Neural progenitor cell (in vitro differentiated cells): ENCODE data around the gene GABRG3. TPM values are rescaled to one million over a fixed set of nuclear protein-coding genes. Genes with fewer than 3 reads are reported as not detected.

Source experiments
- DNase-seq: peaks from one replicate; pipeline ENCODE4 v3.0.0-alpha.2; 2016; ENCODE audit warnings: low spot score
- H2AFZ ChIP-seq: fragments of 200-600 bp; sonication (generic); replicated peaks from 2 replicates; pipeline ENCODE4 v1.6.1; 2016; ENCODE audit warnings: antibody characterized with exemption
- H3F3A ChIP-seq: fragments of 200-600 bp; sonication (generic); 2 replicates; pipeline ENCODE4 v1.6.1; 2016; ENCODE audit warnings: antibody characterized with exemption, low read depth
- H3K27ac ChIP-seq: fragments of 200-600 bp; sonication (generic); 2 replicates; pipeline ENCODE4 v1.5.1; 2016; ENCODE audit warnings: mild to moderate bottlenecking
- H3K27me3 ChIP-seq: fragments of 200-600 bp; sonication (generic); 2 replicates; pipeline ENCODE4 v1.6.1; 2016; ENCODE audit warnings: mild to moderate bottlenecking, moderate library complexity
- H3K36me3 ChIP-seq: fragments of 200-600 bp; sonication (generic); 2 replicates; pipeline ENCODE4 v1.5.1; 2016
- H3K4me1 ChIP-seq: fragments of 200-600 bp; sonication (generic); 2 replicates; pipeline ENCODE4 v1.6.1; 2016; ENCODE audit warnings: mixed run types
- H3K4me2 ChIP-seq: fragments of 200-600 bp; sonication (generic); 2 replicates; pipeline ENCODE4 v1.6.1; 2016
- H3K4me3 ChIP-seq: fragments of 200-600 bp; sonication (generic); 2 replicates; pipeline ENCODE4 v1.5.1; 2016
- H3K79me2 ChIP-seq: fragments of 200-600 bp; sonication (generic); 2 replicates; pipeline ENCODE4 v1.6.1; 2016; ENCODE audit warnings: low read depth
- H3K9ac ChIP-seq: fragments of 200-600 bp; sonication (generic); 2 replicates; pipeline ENCODE4 v1.6.1; 2016
- H3K9me3 ChIP-seq: fragments of 200-600 bp; sonication (generic); 2 replicates; pipeline ENCODE4 v1.5.1; 2016; ENCODE audit warnings: low read depth
- H4K20me1 ChIP-seq: fragments of 200-600 bp; sonication (generic); 2 replicates; pipeline ENCODE4 v1.6.1; 2016; ENCODE audit warnings: low read depth
- H3K27ac Mint-ChIP-seq: 3 replicates; pipeline ENCODE4 v1.8.0; 2021; ENCODE audit warnings: mixed read lengths
- H3K27me3 Mint-ChIP-seq: 2 replicates; pipeline ENCODE4 v1.8.0; 2022; ENCODE audit warnings: low read depth, mild to moderate bottlenecking, inconsistent platforms, moderate library complexity, mixed read lengths; ENCODE audit not compliant: insufficient read depth
- H3K36me3 Mint-ChIP-seq: 3 replicates; pipeline ENCODE4 v1.8.0; 2021; ENCODE audit warnings: mixed read lengths
- H3K4me1 Mint-ChIP-seq: 3 replicates; pipeline ENCODE4 v1.8.0; 2021; ENCODE audit warnings: mixed read lengths
- H3K4me3 Mint-ChIP-seq: 3 replicates; pipeline ENCODE4 v1.8.0; 2021; ENCODE audit warnings: mild to moderate bottlenecking, moderate library complexity, mixed read lengths
- H3K9me3 Mint-ChIP-seq: 3 replicates; pipeline ENCODE4 v1.8.0; 2020; ENCODE audit warnings: mixed read lengths
- EZH2 ChIP-seq: fragments of 200-600 bp; sonication (generic); IDR thresholded peaks from 2 replicates; pipeline ENCODE4 v1.6.1; 2017; ENCODE audit warnings: antibody characterized with exemption, mild to moderate bottlenecking, moderate library complexity
- EZH2phosphoT487 ChIP-seq: fragments of 200-600 bp; sonication (generic); IDR thresholded peaks from 2 replicates; pipeline ENCODE4 v1.6.1; 2017; ENCODE audit warnings: antibody characterized with exemption
- total RNA-seq: library from RNA; depleted of rRNA; stranded (reverse); fragments of >200 nt; gene quantifications from 2 replicates; pipeline ENCODE4 v1.2.3, GENCODE V29; 2015; ENCODE audit warnings: low replicate concordance
- TF ChIP-seq, protein P1 (sequence below): fragments of 200-600 bp; sonication (generic); IDR thresholded peaks from 2 replicates; pipeline ENCODE4 v1.5.1; 2017; ENCODE audit warnings: antibody characterized with exemption, mild to moderate bottlenecking

The GABRG3 gene
- total RNA-seq, 1 donor from 2014 or later, result 3.4 TPM

DNA sequence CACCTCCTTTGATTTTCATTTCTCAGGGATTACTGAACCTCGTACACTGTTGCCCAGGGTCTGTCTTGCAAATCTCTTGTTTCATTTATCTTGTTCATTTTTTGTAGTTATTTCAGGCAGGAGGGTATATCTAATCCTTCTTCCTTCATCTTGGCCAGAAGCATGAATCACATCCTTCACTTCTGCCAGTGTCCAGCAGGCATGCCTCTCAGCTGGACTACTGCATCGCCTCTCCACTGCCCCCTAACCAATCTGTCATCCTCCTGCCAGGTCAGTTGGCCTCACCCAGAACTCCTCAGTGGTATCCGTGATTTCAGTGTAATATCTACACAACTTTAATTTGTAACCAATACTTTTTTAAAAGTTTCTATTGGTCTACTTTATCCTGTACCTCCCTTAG lies 297.9 kb downstream of the GABRG3 start:
- peaks cover 3% of the 10 kb centered on the region for H3K4me1 ChIP-seq
- peaks cover 4% of the 10 kb centered on the region for H3K4me1 Mint-ChIP-seq

DNA sequence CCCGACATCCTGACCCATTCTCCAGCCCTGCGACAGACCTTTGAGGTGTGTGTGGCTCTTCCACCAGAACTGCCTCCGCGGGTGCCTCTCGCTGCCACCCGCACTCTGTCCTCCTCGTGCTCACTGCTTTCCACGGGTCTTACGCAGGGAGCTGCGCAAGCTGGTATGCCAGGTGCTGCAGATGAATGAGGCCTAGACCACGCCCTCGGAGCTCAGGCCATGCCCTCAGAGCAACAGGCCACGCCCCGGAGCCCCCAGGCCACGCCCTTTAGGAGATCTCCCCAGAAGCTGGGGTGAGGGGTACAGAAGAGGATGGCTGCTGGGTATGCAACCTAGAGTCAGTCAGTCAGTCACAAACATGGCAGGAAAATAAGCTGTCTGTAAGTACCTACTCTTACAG lies 300.3 kb downstream of the GABRG3 start:
- no peak for DNase-seq
- H3K4me2 ChIP-seq, result no peak overlapping the region
- H3K27ac ChIP-seq, result no peak overlapping the region
- H3F3A ChIP-seq, result no peaks in the 10 kb centered on the region
- H3K27me3 Mint-ChIP-seq, result peaks cover 5% of the 10 kb centered on the region
- peaks cover 15% of the 10 kb centered on the region for H3K4me1 Mint-ChIP-seq
- no peaks in the 10 kb centered on the region for H3K79me2 ChIP-seq
- no peaks in the 10 kb centered on the region for H3K9me3 ChIP-seq
- no peak overlapping the region for H3K9ac ChIP-seq
- peaks cover 10% of the 10 kb centered on the region for H3K9me3 Mint-ChIP-seq
- H3K4me3 ChIP-seq, result no peak overlapping the region
- H3K4me1 ChIP-seq, result no peaks in the 10 kb centered on the region
- H3K36me3 Mint-ChIP-seq, result peaks cover 2% of the 10 kb centered on the region
- H3K27ac Mint-ChIP-seq, result no peak overlapping the region
- H3K4me3 Mint-ChIP-seq, result no peak overlapping the region
- H3K27me3 ChIP-seq, result no peaks in the 10 kb centered on the region
- H4K20me1 ChIP-seq, result no peaks in the 10 kb centered on the region
- H2AFZ ChIP-seq, result no peak overlapping the region
- H3K36me3 ChIP-seq, result no peaks in the 10 kb centered on the region
- no peak for TF ChIP-seq EZH2phosphoT487
- TF ChIP-seq, protein P1, sequence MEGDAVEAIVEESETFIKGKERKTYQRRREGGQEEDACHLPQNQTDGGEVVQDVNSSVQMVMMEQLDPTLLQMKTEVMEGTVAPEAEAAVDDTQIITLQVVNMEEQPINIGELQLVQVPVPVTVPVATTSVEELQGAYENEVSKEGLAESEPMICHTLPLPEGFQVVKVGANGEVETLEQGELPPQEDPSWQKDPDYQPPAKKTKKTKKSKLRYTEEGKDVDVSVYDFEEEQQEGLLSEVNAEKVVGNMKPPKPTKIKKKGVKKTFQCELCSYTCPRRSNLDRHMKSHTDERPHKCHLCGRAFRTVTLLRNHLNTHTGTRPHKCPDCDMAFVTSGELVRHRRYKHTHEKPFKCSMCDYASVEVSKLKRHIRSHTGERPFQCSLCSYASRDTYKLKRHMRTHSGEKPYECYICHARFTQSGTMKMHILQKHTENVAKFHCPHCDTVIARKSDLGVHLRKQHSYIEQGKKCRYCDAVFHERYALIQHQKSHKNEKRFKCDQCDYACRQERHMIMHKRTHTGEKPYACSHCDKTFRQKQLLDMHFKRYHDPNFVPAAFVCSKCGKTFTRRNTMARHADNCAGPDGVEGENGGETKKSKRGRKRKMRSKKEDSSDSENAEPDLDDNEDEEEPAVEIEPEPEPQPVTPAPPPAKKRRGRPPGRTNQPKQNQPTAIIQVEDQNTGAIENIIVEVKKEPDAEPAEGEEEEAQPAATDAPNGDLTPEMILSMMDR, result no peak
- no peak for TF ChIP-seq EZH2

More for the DNA sequence above, 297.9 kb downstream of the GABRG3 start:
- Mint-ChIP-seq H3K27me3 (no peaks in the 10 kb centered on the region), H3K4me3 (no peak overlapping the region), H3K27ac (no peak overlapping the region), H3K36me3 (peaks cover 2% of the 10 kb centered on the region), H3K9me3 (peaks cover 8% of the 10 kb centered on the region)
- no peak overlapping the region for H3K9ac ChIP-seq
- no peak for DNase-seq
- no peaks in the 10 kb centered on the region for H3K9me3 ChIP-seq
- H3F3A ChIP-seq, result no peaks in the 10 kb centered on the region
- no peak overlapping the region for H3K27ac ChIP-seq
- H3K4me3 ChIP-seq, result no peak overlapping the region
- H4K20me1 ChIP-seq, result no peaks in the 10 kb centered on the region
- no peaks in the 10 kb centered on the region for H3K36me3 ChIP-seq
- no peaks in the 10 kb centered on the region for H3K79me2 ChIP-seq
- TF ChIP-seq, protein P1, result peak; percentile 12
- TF ChIP-seq EZH2 (no peak), EZH2phosphoT487 (no peak)
- H3K4me2 ChIP-seq, result no peak overlapping the region
- no peaks in the 10 kb centered on the region for H3K27me3 ChIP-seq
- no peak overlapping the region for H2AFZ ChIP-seq

DNA sequence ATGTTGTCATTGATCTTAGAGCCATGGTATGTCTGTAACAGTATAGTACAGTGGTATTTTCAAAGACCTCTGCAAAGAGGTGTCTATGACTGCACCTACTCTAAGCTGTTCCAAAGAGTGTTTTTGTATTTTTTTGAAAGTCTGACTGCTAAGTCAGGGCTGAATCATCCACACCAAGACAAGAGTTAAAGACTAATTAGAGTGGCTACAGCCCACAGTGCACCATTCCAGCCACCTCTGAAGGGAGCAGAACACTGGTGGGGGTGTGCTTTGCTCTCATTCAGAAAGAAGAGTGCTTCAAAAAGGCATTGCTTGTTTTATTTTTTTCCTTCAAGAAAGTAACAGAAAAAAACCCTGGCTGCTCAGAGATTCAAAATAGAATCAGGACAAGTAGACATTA lies 301.4 kb downstream of the GABRG3 start:
- Histone ChIP-seq H3K4me2 (no peak overlapping the region), H3K4me3 (no peak overlapping the region), H3K9ac (no peak overlapping the region), H3K36me3 (no peaks in the 10 kb centered on the region), H3K4me1 (no peaks in the 10 kb centered on the region), H3K27ac (no peak overlapping the region), H3F3A (no peaks in the 10 kb centered on the region), H3K79me2 (no peaks in the 10 kb centered on the region), H2AFZ (no peak overlapping the region), H4K20me1 (no peaks in the 10 kb centered on the region), H3K27me3 (no peaks in the 10 kb centered on the region), H3K9me3 (no peaks in the 10 kb centered on the region)
- Mint-ChIP-seq H3K27ac (no peak overlapping the region), H3K4me3 (no peak overlapping the region), H3K9me3 (peaks cover 3% of the 10 kb centered on the region), H3K36me3 (no peaks in the 10 kb centered on the region), H3K27me3 (peaks cover 5% of the 10 kb centered on the region), H3K4me1 (peaks cover 24% of the 10 kb centered on the region)
- DNase-seq, result no peak
- TF ChIP-seq EZH2 (no peak), EZH2phosphoT487 (no peak)
- TF ChIP-seq, protein P1, result no peak
